ENCODE measurements around the gene RFC3.
"Not testable (repeated sequence)": the region's sequence is repeated elsewhere in the genome, so short reads cannot be mapped to it uniquely, and the experiment has no call there.

RFC3 gene, protein sequence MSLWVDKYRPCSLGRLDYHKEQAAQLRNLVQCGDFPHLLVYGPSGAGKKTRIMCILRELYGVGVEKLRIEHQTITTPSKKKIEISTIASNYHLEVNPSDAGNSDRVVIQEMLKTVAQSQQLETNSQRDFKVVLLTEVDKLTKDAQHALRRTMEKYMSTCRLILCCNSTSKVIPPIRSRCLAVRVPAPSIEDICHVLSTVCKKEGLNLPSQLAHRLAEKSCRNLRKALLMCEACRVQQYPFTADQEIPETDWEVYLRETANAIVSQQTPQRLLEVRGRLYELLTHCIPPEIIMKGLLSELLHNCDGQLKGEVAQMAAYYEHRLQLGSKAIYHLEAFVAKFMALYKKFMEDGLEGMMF

DNA sequence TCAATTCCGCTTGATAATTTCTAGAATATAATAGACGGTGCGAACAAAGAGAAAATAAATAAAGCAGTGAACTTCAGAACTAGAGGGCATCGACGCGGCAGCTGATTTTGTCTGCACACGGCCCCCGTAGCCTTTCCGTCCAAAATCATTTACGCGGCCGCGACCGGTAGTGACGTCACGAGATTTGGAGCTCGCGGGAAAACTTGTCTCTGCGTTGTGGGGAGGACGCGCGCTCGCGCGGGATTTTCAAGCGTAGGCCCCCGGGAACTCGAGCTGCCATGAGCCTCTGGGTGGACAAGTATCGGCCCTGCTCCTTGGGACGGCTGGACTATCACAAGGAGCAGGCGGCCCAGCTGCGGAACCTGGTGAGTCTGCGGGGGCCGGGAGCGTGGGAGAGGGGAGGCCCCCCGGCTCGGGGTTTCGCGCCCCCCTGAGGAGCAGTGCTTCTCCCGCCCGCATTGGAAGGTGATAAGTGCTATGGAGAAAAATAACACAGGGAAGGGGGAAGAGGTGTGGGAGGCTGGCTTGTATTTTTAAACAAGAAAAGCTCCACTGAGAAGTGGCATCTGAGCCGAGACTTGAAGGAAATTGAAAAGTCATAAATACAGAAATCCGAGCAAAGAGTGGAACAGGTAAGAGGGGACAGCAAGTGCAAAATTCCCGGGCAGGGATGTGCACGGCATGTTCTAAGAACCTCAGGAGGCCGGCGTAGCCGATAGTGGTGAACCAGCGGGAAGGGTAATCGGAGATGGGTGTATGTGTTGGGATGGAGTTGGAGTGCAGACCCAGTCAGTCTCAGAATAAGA lies at the start of gene RFC3:
TSS of gene RFC3 (plus strand) at position 249 of the 806 bp plus-strand sequence. CDS start at position 279, 30 bp downstream.
- peak; percentile 79 for FAIRE-seq
- DNase-seq (ENCODE audit: insufficient read length, low spot score), result peak; percentile 66

DNA sequence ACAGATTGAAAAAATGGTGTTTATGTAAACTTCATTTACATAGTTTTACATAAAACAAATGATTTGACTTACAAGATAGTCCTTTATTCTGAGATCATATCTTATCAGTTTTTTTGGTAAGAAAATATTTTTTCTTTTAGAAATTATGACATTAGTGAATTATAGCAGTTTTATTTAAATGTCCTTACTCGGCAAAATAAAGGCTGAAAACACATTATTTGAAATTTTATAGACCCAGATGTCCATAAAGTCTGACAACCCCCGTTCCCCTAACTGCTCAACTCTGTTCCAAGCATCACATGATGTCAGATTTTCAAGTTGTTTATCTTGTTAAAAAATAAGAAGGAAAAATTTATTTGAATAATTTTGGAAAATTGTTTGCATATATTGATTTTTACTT lies 46.7 kb upstream of the RFC3 start:
- FAIRE-seq, result no peak
- no peak for DNase-seq (ENCODE audit: insufficient read length, low spot score)

- DNase-seq (ENCODE audit: insufficient read length, low spot score) (no peak), FAIRE-seq (no peak)
Measured at GRCh38 chr13:33773790-33774462, 44.0 kb upstream of the RFC3 start.

DNA sequence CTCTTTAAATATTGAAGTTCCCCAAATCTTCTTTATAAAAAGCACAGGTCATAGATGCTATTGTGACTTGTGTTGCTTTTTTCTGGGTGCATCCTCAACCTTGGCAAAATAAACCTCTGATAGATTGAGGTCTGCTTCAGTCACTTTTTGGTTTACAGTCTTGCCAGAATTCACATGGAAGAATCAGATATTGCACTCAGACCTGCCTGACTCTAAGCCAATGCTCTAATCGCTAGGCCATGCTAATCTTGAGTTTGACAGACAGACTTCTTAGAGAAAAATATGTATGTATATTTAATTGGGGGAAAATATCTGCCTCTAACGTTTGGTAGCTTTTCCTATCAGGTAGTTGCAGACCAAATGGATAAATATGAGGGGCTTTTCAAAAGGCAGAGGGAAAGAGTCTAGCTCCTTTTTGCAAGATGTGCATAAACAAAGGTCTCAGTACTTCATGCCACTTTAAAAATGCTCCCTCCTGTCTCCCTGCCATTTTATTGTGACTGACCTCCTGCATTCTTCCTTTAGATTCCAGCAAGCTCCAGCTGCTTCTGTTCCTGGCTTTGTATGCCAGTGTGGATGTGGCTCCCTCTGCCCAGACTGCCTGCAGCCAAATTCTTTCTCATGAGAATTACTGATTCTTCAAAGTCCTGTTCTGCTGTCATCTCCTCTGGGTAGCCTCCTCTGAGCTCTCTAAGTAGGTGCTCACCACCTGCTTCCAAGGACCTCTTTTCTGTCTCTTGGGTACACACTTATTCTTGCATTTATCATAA lies 42.4 kb upstream of the RFC3 start:
- FAIRE-seq (no peak), DNase-seq (ENCODE audit: insufficient read length, low spot score) (no peak)

DNA sequence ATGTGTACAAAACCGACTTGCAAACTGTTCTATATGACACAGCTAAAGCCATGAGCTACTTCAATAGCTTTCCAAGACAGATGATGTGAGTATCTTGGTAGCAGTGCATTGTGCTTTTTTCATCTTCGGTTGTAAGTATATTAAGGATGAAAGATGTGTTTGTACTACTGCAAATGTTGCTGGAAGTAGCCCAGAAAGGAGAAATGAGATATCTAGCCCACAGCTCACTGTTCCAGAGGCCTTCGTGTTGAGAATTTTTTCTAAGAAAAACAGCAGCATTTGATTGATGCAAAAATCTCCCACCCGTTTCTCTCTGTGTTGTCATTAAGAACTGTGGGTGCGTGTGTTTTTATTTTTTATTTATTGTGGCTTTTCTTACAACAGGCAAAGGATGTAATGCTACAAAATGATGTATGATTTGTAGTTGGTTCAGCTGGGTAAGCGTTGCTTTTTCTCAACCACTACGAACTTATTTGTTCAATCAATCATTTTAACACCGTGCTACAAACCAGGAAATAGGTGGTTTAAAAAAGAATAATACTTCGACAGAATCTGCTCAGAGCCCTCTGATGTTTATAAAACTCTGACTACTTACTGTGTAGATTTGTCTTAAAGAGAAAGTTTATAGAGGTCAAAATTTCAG lies 41.6 kb upstream of the RFC3 start:
- FAIRE-seq (no peak), DNase-seq (ENCODE audit: insufficient read length, low spot score) (no peak)

DNA sequence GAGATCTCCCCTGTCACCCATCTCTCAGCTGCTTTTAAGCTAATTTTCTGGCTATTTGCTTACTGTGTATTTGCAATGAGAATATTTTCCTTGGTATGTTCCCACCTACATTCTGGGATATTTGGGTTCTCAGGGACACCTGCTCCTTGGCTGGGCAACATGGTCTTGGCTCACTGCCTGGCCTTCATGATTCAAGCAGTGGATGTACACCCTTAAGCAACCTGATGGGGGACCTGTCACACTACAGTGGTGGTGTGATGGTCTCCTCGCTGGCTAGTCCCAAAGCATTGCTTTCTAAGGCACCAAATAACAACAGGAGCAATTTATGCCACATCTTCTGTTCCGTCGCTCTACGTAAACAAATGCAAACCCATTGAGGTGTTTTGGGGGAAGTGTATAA lies 35.3 kb upstream of the RFC3 start:
- peak; percentile 37 for FAIRE-seq
- DNase-seq (ENCODE audit: insufficient read length, low spot score), result no peak

DNA sequence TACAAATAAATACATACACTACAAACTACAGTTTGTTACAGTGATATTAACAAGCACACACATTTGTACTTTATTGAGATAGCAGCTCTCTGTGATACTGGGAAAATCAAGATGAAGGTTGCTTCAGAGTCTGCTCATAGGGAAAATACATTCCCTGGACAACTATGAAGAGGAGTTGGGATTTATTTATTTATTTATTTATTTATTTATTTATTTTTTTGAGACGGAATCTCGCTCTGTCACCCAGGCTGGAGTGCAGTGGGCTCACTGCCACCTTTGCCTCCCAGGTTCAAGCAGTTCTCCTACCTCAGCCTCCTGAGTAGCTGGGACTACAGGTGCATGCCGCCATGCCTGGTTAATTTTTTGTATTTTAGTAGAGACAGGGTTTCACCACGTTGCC lies 34.7 kb upstream of the RFC3 start:
- not testable (repeated sequence) for DNase-seq (ENCODE audit: insufficient read length, low spot score); FAIRE-seq

DNA sequence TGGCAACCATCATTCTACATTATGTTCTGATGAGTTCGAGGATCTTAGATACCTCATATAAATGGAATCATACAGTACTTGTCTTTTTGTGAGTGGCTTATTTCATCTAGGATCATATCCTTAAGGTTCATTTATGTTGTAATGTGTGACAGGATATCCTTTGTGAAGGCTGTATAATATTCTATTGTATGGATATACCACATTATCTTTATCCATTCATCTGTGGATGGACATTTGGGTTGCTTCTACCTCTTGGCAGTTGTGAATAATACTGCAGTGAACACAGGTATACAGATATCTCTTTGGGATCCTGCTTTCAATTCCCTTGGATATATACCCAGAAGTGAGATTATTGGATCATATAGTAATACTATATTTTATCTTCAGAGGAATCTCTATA lies 33.2 kb upstream of the RFC3 start:
- DNase-seq (ENCODE audit: insufficient read length, low spot score), result no peak
- FAIRE-seq, result no peak

GRCh38 chr13:33785384-33785783 lies 32.6 kb upstream of the RFC3 start:
- no peak for FAIRE-seq
- no peak for DNase-seq (ENCODE audit: insufficient read length, low spot score)

DNA sequence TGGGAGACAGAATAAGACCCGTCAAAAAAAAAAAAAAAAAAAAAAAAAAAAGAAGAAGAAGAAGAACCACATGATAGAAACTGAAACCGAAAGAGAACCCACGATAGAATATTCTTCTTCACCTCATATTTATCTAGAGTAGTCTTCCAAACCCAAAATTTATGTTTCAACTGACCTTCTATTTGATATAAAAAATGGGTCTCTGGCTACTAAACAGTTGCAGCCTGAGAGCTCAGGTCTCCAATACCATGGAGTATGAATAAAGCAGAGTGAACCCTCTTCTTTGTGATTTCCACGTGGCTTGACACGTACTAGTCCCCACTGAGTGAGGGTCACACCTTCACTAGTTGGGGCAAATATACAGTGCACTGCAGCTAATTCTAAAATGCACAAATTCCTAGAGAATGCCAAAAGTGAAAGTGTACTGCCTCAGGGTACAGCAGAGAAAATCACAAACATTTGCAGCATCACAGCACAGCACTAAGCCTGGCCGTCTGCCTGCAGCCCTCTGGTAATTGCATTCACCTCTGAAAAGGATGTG lies 30.8 kb upstream of the RFC3 start:
- DNase-seq (ENCODE audit: insufficient read length, low spot score) (peak; percentile 1), FAIRE-seq (peak; percentile 81)

DNA sequence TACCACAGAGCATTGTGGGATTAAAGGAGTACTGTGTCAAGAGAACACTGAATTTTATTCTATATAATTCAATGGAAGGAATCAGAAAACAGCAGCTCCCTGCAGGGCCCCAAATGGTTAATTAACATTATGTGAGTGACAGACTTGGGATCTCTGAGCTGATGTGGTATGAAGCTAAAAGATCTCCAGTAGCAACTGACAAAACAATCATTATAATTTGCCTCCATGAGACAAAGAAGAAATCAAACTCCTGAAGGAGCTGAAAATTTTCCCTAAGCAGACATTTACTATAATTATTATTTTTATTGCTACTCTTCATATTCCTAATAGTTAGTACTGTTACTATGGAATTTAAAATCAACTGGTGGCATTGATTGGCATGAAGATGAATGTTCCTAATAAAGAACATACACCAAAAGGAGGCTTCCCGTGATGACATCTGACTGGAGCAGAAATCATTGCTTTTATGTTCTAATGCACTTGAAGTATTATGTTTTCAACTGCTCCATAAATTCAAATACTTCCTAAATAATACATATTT lies 28.8 kb upstream of the RFC3 start:
- DNase-seq (ENCODE audit: insufficient read length, low spot score) (no peak), FAIRE-seq (no peak)

DNA sequence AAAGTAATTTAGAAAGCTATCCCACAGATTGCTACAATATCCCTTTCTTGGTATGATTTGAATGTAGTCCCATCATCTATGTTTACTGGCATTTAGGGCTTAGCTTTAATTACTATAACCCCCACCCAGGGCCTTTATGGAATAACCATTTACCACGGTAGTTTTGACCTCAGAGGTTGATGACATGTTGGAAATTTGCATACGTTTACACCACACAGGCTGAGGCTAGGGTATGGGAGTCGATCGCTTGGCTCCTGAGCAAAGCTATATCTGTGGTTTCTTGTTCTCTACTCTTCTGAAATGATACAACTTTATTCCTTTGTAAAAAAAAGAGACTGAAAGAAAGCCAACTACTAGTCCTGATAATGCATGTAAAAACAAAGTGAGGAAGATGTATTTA lies 28.2 kb upstream of the RFC3 start:
- FAIRE-seq, result no peak
- DNase-seq (ENCODE audit: insufficient read length, low spot score), result no peak

DNA sequence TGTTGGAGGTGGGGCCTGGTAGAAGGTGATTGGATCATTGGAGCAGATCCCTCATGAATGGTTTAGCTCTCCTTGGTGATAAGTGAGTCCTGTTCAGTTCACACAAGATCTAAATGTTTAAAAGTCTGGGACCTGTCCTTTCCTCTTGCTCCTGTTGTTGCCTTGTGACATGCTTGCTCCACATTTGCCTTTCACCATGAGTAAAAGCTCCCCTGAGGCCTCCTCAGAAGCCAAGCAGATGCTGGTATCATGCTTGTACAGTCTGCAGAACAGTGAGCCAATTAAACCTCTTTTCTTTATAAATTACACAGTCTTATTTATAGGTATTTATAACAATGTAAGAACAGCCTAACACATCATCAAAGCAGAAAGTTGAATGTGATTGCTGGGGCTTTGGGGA lies 24.2 kb upstream of the RFC3 start:
- no peak for DNase-seq (ENCODE audit: insufficient read length, low spot score)
- no peak for FAIRE-seq

DNA sequence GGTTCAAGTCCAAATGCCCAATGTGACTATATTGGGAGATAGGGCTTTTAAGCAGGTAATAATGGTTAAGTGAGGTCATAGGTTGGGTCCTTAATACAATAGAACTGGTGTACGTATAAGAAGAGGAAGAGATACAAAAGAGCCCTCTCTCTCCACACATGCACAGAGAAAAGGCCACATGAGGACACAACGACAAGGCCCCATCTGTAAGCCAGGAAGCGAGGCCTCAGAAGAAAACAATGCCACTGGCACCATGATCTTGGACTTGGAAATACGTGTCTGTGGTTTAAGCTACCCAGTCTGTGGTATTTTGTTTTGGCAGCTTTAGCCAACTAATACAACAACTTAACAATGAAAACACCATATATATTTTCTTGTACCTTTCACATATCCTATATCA lies 23.4 kb upstream of the RFC3 start:
- FAIRE-seq (no peak), DNase-seq (ENCODE audit: insufficient read length, low spot score) (no peak)

GRCh38 chr13:33796095-33796494 lies 21.9 kb upstream of the RFC3 start:
- no peak for DNase-seq (ENCODE audit: insufficient read length, low spot score)
- FAIRE-seq, result no peak

DNA sequence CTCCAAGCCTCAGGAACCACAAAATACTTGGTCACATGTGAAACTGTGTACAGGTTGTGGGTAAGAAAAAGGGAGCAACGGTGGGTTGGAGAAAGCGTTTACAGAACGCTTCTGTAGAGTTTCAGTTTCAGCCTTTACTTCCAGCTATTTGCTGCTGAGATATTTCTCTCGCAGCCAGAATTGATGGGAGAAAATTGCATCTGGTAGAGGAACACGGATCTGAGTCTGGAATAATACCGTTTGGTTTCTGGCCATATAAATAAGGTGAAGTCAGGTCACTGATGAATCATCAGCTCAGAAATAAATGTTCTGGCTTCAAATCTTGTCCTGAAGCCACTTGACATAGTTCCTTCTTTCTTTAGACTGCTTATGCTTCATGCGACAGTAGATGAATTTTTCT lies 20.3 kb upstream of the RFC3 start:
- FAIRE-seq, result no peak
- DNase-seq (ENCODE audit: insufficient read length, low spot score), result no peak

DNA sequence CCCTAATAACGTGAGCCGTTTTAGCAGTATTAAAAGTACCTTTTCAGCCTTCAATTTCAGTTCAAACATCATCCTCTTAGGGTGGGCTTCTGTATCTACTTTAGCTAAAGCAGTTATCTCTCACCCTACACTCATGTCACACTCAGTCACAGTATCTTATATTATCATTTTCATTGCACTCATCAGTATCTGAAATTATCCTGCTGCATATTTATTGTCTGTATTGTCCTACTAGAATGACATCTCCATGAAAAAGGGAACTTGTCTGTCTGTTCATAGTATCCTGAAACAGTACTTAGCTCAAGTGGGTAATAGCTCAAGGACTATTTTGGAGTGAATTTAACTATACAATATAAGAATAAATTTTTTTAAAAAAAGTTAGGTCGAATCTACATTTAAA lies 19.9 kb upstream of the RFC3 start:
- DNase-seq (ENCODE audit: insufficient read length, low spot score) (no peak), FAIRE-seq (peak; percentile 51)

- DNase-seq (ENCODE audit: insufficient read length, low spot score), result no peak
- FAIRE-seq, result peak; percentile 64
Measured at GRCh38 chr13:33799950-33800592, 17.9 kb upstream of the RFC3 start.

GRCh38 chr13:33800646-33801186 lies 17.2 kb upstream of the RFC3 start:
- DNase-seq (ENCODE audit: insufficient read length, low spot score), result no peak
- peak; percentile 21 for FAIRE-seq

All from GM19239 (cell line).